WERI-Rb-1 (cell line): Measurements from ENCODE around the gene ADGRG1.

Experiments used
- DNase-seq: peaks from one replicate; pipeline ENCODE4 v3.0.0-alpha.2; 2020
- H3K27ac ChIP-seq: fragments of 250-450 bp; sonication (Bioruptor Pico); 2 replicates; pipeline ENCODE4 v1.5.1; 2020; ENCODE audit warnings: mild to moderate bottlenecking, moderate library complexity
- H3K27me3 ChIP-seq: fragments of 250-450 bp; sonication (Bioruptor Pico); 2 replicates; pipeline ENCODE4 v1.5.1; 2021; ENCODE audit warnings: mild to moderate bottlenecking, low read depth, moderate library complexity; ENCODE audit not compliant: insufficient read depth, severe bottlenecking
- H3K36me3 ChIP-seq: fragments of 250-450 bp; sonication (Bioruptor Pico); 2 replicates; pipeline ENCODE4 v1.5.1; 2020; ENCODE audit warnings: mild to moderate bottlenecking, moderate library complexity
- H3K4me3 ChIP-seq: 2 replicates; pipeline ENCODE4 v1.5.1; 2011; ENCODE audit warnings: low read depth, mild to moderate bottlenecking, control low read depth, low read length
- H3K9me3 ChIP-seq: fragments of 250-450 bp; sonication (Bioruptor Pico); 2 replicates; pipeline ENCODE4 v1.5.1; 2021; ENCODE audit warnings: mild to moderate bottlenecking, moderate library complexity; ENCODE audit not compliant: severe bottlenecking
- CTCF ChIP-seq: IDR thresholded peaks from 2 replicates; pipeline ENCODE4 v1.5.1; 2011; ENCODE audit warnings: low read depth, mild to moderate bottlenecking, control low read depth, inconsistent platforms, low read length

Gene ADGRG1

GRCh38 chr16:57607676-57608461, 20.6 kb upstream of the ADGRG1 start:
- no peaks in the 10 kb centered on the region for H3K36me3 ChIP-seq
- no peak for DNase-seq
- no peak for TF ChIP-seq CTCF
- H3K9me3 ChIP-seq: no peaks in the 10 kb centered on the region
- H3K27me3 ChIP-seq: no peaks in the 10 kb centered on the region
- H3K4me3 ChIP-seq: no peak overlapping the region
- H3K27ac ChIP-seq: no peak overlapping the region

- Histone ChIP-seq H3K36me3 (no peaks in the 10 kb centered on the region), H3K4me3 (no peak overlapping the region), H3K27me3 (no peaks in the 10 kb centered on the region), H3K9me3 (no peaks in the 10 kb centered on the region), H3K27ac (no peak overlapping the region)
- no peak for TF ChIP-seq CTCF
- DNase-seq: no peak
Observed at GRCh38 chr16:57608462-57609113, 19.8 kb upstream of the ADGRG1 start.

GRCh38 chr16:57609541-57610401, 18.7 kb upstream of the ADGRG1 start:
- no peak for DNase-seq

GRCh38 chr16:57610611-57611010, 17.8 kb upstream of the ADGRG1 start:
- H3K27ac ChIP-seq: no peak overlapping the region
- no peaks in the 10 kb centered on the region for H3K27me3 ChIP-seq
- no peak for DNase-seq
- no peaks in the 10 kb centered on the region for H3K9me3 ChIP-seq
- no peak overlapping the region for H3K4me3 ChIP-seq
- no peaks in the 10 kb centered on the region for H3K36me3 ChIP-seq
- no peak for TF ChIP-seq CTCF

More at GRCh38 chr16:57609541-57610401, 18.7 kb upstream of the ADGRG1 start:
- H3K27me3 ChIP-seq: no peaks in the 10 kb centered on the region
- TF ChIP-seq CTCF: no peak
- H3K27ac ChIP-seq: no peak overlapping the region
- no peak overlapping the region for H3K4me3 ChIP-seq
- no peaks in the 10 kb centered on the region for H3K36me3 ChIP-seq
- H3K9me3 ChIP-seq: no peaks in the 10 kb centered on the region

- DNase-seq: no peak
- TF ChIP-seq CTCF: no peak
- Histone ChIP-seq H3K27me3 (no peaks in the 10 kb centered on the region), H3K36me3 (no peaks in the 10 kb centered on the region), H3K9me3 (no peaks in the 10 kb centered on the region), H3K27ac (no peak overlapping the region), H3K4me3 (no peak overlapping the region)
Observed at GRCh38 chr16:57611181-57611580, 17.2 kb upstream of the ADGRG1 start.
